ENCODE results near the gene SLC22A31. TPM values are rescaled to one million over a fixed set of nuclear protein-coding genes. Genes with fewer than 3 reads are reported as not detected.
A peak's percentile ranks its signal among the peaks of the same experiment; 100 is the strongest.

Gene SLC22A31
- total and polyA plus RNA-seq, 2 experiments from 2014 or later = 2.1 to 13.8 TPM

- TF ChIP-seq CTCF (conservative IDR thresholded peaks at IDR 0.05; ENCODE audit: low read depth in 2 of 2) = no peak
Measured at GRCh38 chr16:89183975-89184676, 16.2 kb downstream of the SLC22A31 start (continued).

DNA sequence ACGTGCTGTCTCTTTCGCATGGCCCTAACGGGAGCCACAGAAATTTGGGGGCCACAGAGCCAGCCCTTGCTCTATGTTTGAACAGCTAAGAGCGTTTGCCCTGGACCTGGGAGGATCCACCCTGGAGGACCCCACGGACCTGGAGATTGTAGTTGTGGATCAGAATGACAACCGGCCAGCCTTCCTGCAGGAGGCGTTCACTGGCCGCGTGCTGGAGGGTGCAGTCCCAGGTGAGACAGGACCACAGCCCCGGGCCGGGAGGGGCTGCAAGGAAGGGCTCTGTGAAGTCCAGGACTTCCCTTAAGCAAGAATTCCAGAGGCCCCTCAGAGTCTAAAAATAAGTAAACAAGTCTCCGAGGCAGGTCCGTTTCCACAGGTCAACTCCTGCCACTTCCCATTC is 16.9 kb downstream of the SLC22A31 start:
- no peaks in the 10 kb centered on the region for H3K79me2 ChIP-seq (replicated peaks; ENCODE audit: insufficient read depth)
- ATAC-seq (no peak), DNase-seq (ENCODE audit: low spot score) (no peak)
- H3K4me3 ChIP-seq = no peak overlapping the region
- no peaks in the 10 kb centered on the region for H3F3A ChIP-seq (replicated peaks; ENCODE audit: low read depth)
- no peak overlapping the region for H3K27ac Mint-ChIP-seq
- H3K9me2 ChIP-seq (ENCODE audit: insufficient read depth) = no peaks in the 10 kb centered on the region
- H3K27me3 ChIP-seq (ENCODE audit: insufficient read depth) = no peaks in the 10 kb centered on the region
- no peaks in the 10 kb centered on the region for H3K4me1 Mint-ChIP-seq
- no peak overlapping the region for H3K4me2 ChIP-seq
- H3K4me1 ChIP-seq (ENCODE audit: insufficient read depth) = no peaks in the 10 kb centered on the region
- no peak overlapping the region for H2AFZ ChIP-seq
- H3K36me3 ChIP-seq (ENCODE audit: insufficient read depth) = no peaks in the 10 kb centered on the region
- TF ChIP-seq ZNF114 (CRISPR knock-in tag; IDR thresholded peaks at IDR 0.05) (no peak), ZNF462 (CRISPR knock-in tag; IDR thresholded peaks at IDR 0.05) (no peak), EZH2phosphoT487 (IDR thresholded peaks at IDR 0.05; ENCODE audit: unreplicated experiment) (no peak), CTCF (conservative IDR thresholded peaks at IDR 0.05; ENCODE audit: low read depth in 2 of 2) (0 out of 4 replicates have a peak, but pooled peaks of 1 of the 2 experiments have one; percentile 21), STAT1 (IDR thresholded peaks at IDR 0.05; ENCODE audit: unreplicated experiment) (no peak), POLR2AphosphoS5 (IDR thresholded peaks at IDR 0.05; ENCODE audit: low read depth) (no peak), NANOG (IDR thresholded peaks at IDR 0.05; ENCODE audit: borderline replicate concordance) (no peak)
- no peak overlapping the region for H3K4me3 Mint-ChIP-seq
- no peaks in the 10 kb centered on the region for H4K20me1 ChIP-seq (replicated peaks; ENCODE audit: insufficient read depth)
- H3K27me3 Mint-ChIP-seq (ENCODE audit: insufficient read depth, low read depth, poor library complexity) = peaks cover 2% of the 10 kb centered on the region
- H3K9me3 Mint-ChIP-seq = peaks cover 3% of the 10 kb centered on the region; the same call in 1 of the 3 replicates
- no peak overlapping the region for H3K27ac ChIP-seq (ENCODE audit: low read depth)
- no peaks in the 10 kb centered on the region for H3K36me3 Mint-ChIP-seq (ENCODE audit: low read depth)

Measured in GM23338 (cell line).